Breast epithelium (tissue), 3 donors: ENCODE results near the gene FAM161B.

Experiments
- POLR2A ChIP-seq: fragments of 450-650 bp; IDR thresholded peaks from one replicate; pipeline ENCODE4 v1.6.1; 2016; ENCODE audit warnings: antibody characterized with exemption, mild to moderate bottlenecking, moderate library complexity
- POLR2AphosphoS5 ChIP-seq, 3 donors: sonication (generic); formaldehyde crosslinking; IDR thresholded peaks; one replicate each; pipeline ENCODE4 v1.6.1; 2017; ENCODE audit warnings: antibody characterized with exemption in 3 of 3
- TF ChIP-seq, protein P1 (sequence below), 3 donors: fragments of 450-650 bp; IDR thresholded peaks; one replicate each; pipeline ENCODE4 v1.5.1; 2016 to 2017; ENCODE audit warnings: antibody characterized with exemption in 3 of 3, mild to moderate bottlenecking in 3 of 3, moderate library complexity in 3 of 3

DNA sequence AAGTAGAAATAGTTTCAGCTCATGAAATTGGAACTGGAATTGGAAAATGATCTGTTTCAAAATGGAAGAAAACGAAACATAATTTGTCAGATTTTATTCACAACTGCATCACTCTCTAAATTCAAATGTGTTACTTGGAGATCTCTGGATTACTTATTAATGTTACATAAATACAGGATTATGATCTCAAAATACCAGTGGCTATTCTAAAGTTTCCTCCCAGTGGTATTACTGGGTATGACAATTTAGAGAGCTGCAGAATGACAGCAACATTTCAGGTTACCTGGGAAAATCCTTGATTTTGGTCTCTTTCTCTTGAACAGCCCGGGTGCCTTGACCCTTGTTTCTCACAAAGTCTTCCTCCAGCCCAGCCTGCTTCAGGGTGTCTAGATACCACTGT lies 14.2 kb downstream of the FAM161B start:
- TF ChIP-seq, protein P1, sequence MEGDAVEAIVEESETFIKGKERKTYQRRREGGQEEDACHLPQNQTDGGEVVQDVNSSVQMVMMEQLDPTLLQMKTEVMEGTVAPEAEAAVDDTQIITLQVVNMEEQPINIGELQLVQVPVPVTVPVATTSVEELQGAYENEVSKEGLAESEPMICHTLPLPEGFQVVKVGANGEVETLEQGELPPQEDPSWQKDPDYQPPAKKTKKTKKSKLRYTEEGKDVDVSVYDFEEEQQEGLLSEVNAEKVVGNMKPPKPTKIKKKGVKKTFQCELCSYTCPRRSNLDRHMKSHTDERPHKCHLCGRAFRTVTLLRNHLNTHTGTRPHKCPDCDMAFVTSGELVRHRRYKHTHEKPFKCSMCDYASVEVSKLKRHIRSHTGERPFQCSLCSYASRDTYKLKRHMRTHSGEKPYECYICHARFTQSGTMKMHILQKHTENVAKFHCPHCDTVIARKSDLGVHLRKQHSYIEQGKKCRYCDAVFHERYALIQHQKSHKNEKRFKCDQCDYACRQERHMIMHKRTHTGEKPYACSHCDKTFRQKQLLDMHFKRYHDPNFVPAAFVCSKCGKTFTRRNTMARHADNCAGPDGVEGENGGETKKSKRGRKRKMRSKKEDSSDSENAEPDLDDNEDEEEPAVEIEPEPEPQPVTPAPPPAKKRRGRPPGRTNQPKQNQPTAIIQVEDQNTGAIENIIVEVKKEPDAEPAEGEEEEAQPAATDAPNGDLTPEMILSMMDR (IDR thresholded peaks at IDR 0.05), result peak in 2 of 3 donors; percentile 22 to 25
- TF ChIP-seq POLR2A (no peak), POLR2AphosphoS5 (IDR thresholded peaks at IDR 0.05) (no peak)
